Pancreas (tissue), 10 donors: ENCODE measurements around the gene CCDC74B. TPM values are rescaled to one million over a fixed set of nuclear protein-coding genes. Genes with fewer than 3 reads are reported as not detected.
"Not testable (repeated sequence)": the region's sequence is repeated elsewhere in the genome, so short reads cannot be mapped to it uniquely, and the experiment has no call there.

Experiments used
- ATAC-seq, 4 donors: fragments of 200-7000 bp; cut with Tn5 transposase; one replicate each; pipeline versions ENCODE4 v1.8.0 to v1.9.1; 2020; ENCODE audit warnings: mild to moderate bottlenecking in 4 of 4, moderate library complexity in 4 of 4
- DNase-seq, 6 donors: peaks; one replicate each; pipeline ENCODE4 v3.0.0-alpha.2; 2020
- FAIRE-seq: peaks from 2 replicates; lab custom pipeline; 2012; peaks lifted over from hg19 to GRCh38; lab: Jason Lieb, UNC
- H3K27ac ChIP-seq, 4 donors: fragments of 200-600 bp; sonication (generic); 1 replicate in 3 of 4; 2 replicates in 1 of 4; pipeline versions ENCODE4 v1.5.0 to v1.8.0; 2020
- H3K27me3 ChIP-seq, 4 donors: fragments of 200-600 bp; one replicate each; pipeline ENCODE4 v1.8.0; 2021
- H3K36me3 ChIP-seq, 3 donors: fragments of 200-600 bp; sonication (generic) in 1 of 3; one replicate each; pipeline versions ENCODE4 v1.5.0 to v1.8.0; 2020 to 2021
- H3K4me1 ChIP-seq, 3 donors: fragments of 200-600 bp; one replicate each; pipeline ENCODE4 v1.8.0; 2021
- H3K4me3 ChIP-seq, 4 donors: fragments of 200-600 bp; sonication (generic) in 2 of 4; one replicate each; pipeline versions ENCODE4 v1.5.0 to v1.8.0; 2020 to 2021
- H3K9me3 ChIP-seq, 4 donors: fragments of 200-600 bp; one replicate each; pipeline ENCODE4 v1.8.0; 2021
- WGBS, 2 donors: extraction: QIAGEN DNeasy Blood & Tissue Kit; methylation state at CpG; one replicate each; pipeline ENCODE4 v1.1.7; 2013; 5-methylcytosine and 5-hydroxymethylcytosine counted together
- intact Hi-C, 3 donors: fragments of 100-400 bp; cut with DNase I; formaldehyde crosslinking; loops; one replicate each; pipeline versions ENCODE4 v1.11.1 to v1.14.2; 2022
- polyA plus RNA-seq, 2 donors: library from polyadenylated mRNA; stranded (reverse); fragments of 200-250 nt; gene quantifications; one replicate each; pipeline ENCODE4 v1.2.3, GENCODE V29; 2013
- total RNA-seq, 6 donors: library from RNA; stranded (reverse); fragmentation: NEBNext Ultra II Directional in 4 of 6; extraction: Animal tissue kit (Norgen Biotek cat#: 25700) in 4 of 6; gene quantifications; one replicate each; pipeline versions ENCODE4 v1.2.1 to v1.2.4, GENCODE V29; 2021 to 2023
- TF ChIP-seq, protein P1 (sequence below), 4 donors: fragments of 200-600 bp; sonication (generic) in 3 of 4; IDR thresholded peaks; one replicate each; pipeline versions ENCODE4 v1.5.0 to v1.8.0; 2021; ENCODE audit warnings: antibody characterized with exemption in 4 of 4
- donor health status: healthy with polysubstance abuse.
- donor health status: DM: no; HTN: no; CAD: no; lungs with moderate emphysema.
- donor health status: DM: no; HTN: no; CAD: no.
- donor health status: control.
- donor health status: control.
- donor health status: Bipolar disorder and iron deficiency.
- donor health status: DM: yes; HTN: yes; CAD: no.
- donor health status: DM: no; HTN: no; CAD: no.
- donor health status: DM: no; HTN: no; CAD: no.
- donor health status: DM: yes; HTN: yes; CAD: no.

The CCDC74B gene
- total RNA-seq = 1 to 10 TPM in 1 of 6 donors, under 1 TPM in 5; 0.34 to 1.2 (median 0.46) TPM
- polyA plus RNA-seq = 1 to 10 TPM; 2.4 to 6.3 TPM

DNA sequence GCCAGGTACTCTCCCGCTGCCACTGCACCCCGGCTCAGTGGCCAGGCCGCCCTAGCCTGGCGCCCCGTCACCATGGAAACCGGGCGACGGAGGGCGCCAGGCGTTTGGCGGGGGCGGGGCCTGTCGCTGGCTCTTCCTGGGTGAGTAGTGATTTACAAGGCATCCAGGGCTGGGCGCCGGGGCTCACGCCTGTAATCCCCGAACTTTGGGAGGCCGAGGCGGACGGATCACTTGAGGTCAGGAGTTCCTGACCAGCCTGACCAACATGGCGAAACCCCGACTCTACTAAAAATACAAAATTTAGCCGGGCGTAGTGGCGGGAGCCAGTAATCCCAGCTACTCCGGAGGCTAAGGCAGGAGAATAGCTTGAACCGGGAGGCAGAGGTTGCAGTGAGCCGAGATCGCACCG is at the start of gene CCDC74B:
Gene CCDC74B, minus strand, starts transcription at position 107 of the 409 bp plus-strand sequence. CDS start 116 bp downstream, outside the sequence.
- intact Hi-C loops, H3K36me3 ChIP-seq, H3K4me1 ChIP-seq, H3K9me3 ChIP-seq, H3K27me3 ChIP-seq, FAIRE-seq, H3K27ac ChIP-seq: not testable (repeated sequence)
- ATAC-seq = peak; percentile 94 to 97 (median 96)
- DNase-seq = peak in 5 of 6 donors; percentile 51 to 77 (median 65)
- WGBS, 2 donors = 3 to 5% methylated on average over 27 to 30 of the region's 30 CpGs
- H3K4me3 ChIP-seq = peak within 1 kb of the TSS in 2 of 4 donors; percentile 18 to 43

DNA sequence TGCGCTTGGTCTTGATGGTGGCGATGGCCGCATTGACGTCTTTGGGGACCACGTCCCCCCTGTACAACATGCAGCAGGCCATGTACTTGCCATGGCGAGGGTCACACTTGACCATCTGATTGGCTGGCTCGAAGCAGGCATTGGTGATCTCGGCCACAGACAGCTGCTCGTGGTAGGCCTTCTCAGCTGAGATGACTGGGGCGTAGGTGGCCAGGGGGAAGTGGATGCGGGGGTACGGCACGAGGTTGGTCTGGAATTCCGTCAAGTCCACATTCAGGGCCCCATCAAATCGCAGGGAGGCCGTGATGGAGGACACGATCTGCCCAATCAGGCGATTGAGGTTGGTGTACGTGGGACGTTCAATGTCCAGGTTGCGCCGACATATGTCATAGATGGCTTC is 48.9 kb upstream of the CCDC74B start:
- H3K27me3 ChIP-seq, ATAC-seq, H3K4me3 ChIP-seq, H3K27ac ChIP-seq, H3K36me3 ChIP-seq, H3K4me1 ChIP-seq, H3K9me3 ChIP-seq, DNase-seq, intact Hi-C loops, FAIRE-seq: not testable (repeated sequence)
- WGBS, 2 donors = 85 to 88% methylated on average over 18 to 21 of the region's 22 CpGs

- intact Hi-C loops, H3K36me3 ChIP-seq, ATAC-seq, DNase-seq, H3K27me3 ChIP-seq, H3K9me3 ChIP-seq, FAIRE-seq, H3K27ac ChIP-seq, H3K4me1 ChIP-seq, H3K4me3 ChIP-seq: not testable (repeated sequence)
- 74 to 79% methylated on average over 3 of the region's 3 CpGs for WGBS, 2 donors
Observed at GRCh38 chr2:130192451-130192850, 47.5 kb upstream of the CCDC74B start.

DNA sequence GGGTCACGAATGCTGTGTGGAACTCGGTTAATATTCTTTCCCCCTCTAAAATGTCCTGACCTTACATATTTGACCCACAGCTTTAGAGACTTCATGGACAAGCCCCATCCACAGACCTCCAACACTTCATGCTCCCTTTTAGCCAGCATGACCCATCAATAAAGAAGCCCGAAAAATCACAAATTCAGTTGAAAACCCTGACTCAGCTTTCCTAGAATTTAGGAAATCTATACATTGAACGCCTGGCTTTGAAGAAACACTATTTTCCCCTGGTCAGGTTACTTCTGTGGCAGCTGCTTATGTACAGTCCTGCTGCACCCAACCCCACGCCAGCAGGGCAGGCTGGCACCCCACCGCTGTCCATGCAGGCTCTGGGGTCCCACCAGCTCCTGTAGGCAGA is 46.4 kb upstream of the CCDC74B start:
- FAIRE-seq, ATAC-seq, H3K36me3 ChIP-seq, H3K4me1 ChIP-seq, H3K27ac ChIP-seq, H3K27me3 ChIP-seq, intact Hi-C loops, H3K4me3 ChIP-seq, H3K9me3 ChIP-seq: not testable (repeated sequence)
- DNase-seq = peak in 1 of 6 donors; percentile 8
- 91 to 95% methylated on average over 6 of the region's 6 CpGs for WGBS, 2 donors

- Histone ChIP-seq H3K4me3 (no peak overlapping the region), H3K36me3 (no peaks in the 10 kb centered on the region), H3K9me3 (no peaks in the 10 kb centered on the region), H3K27me3 (no peaks in the 10 kb centered on the region), H3K27ac (no peak overlapping the region), H3K4me1 (no peaks in the 10 kb centered on the region)
- ATAC-seq (no peak), FAIRE-seq (no peak), DNase-seq (peak in 1 of 6 donors; percentile 51)
- TF ChIP-seq, protein P1, sequence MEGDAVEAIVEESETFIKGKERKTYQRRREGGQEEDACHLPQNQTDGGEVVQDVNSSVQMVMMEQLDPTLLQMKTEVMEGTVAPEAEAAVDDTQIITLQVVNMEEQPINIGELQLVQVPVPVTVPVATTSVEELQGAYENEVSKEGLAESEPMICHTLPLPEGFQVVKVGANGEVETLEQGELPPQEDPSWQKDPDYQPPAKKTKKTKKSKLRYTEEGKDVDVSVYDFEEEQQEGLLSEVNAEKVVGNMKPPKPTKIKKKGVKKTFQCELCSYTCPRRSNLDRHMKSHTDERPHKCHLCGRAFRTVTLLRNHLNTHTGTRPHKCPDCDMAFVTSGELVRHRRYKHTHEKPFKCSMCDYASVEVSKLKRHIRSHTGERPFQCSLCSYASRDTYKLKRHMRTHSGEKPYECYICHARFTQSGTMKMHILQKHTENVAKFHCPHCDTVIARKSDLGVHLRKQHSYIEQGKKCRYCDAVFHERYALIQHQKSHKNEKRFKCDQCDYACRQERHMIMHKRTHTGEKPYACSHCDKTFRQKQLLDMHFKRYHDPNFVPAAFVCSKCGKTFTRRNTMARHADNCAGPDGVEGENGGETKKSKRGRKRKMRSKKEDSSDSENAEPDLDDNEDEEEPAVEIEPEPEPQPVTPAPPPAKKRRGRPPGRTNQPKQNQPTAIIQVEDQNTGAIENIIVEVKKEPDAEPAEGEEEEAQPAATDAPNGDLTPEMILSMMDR (IDR thresholded peaks at IDR 0.05) = no peak
- WGBS, 2 donors = 83 to 85% methylated on average over 15 of the region's 15 CpGs
- intact Hi-C loops = no loop called here
Observed at GRCh38 chr2:130190237-130190636, 45.3 kb upstream of the CCDC74B start.

GRCh38 chr2:130188958-130189357 is 44.0 kb upstream of the CCDC74B start:
- FAIRE-seq, H3K27ac ChIP-seq, H3K36me3 ChIP-seq, intact Hi-C loops, ATAC-seq, H3K4me1 ChIP-seq, H3K9me3 ChIP-seq, H3K27me3 ChIP-seq, H3K4me3 ChIP-seq: not testable (repeated sequence)
- DNase-seq = peak in 1 of 6 donors; percentile 1
- 74 to 77% methylated on average over 4 of the region's 4 CpGs for WGBS, 2 donors

DNA sequence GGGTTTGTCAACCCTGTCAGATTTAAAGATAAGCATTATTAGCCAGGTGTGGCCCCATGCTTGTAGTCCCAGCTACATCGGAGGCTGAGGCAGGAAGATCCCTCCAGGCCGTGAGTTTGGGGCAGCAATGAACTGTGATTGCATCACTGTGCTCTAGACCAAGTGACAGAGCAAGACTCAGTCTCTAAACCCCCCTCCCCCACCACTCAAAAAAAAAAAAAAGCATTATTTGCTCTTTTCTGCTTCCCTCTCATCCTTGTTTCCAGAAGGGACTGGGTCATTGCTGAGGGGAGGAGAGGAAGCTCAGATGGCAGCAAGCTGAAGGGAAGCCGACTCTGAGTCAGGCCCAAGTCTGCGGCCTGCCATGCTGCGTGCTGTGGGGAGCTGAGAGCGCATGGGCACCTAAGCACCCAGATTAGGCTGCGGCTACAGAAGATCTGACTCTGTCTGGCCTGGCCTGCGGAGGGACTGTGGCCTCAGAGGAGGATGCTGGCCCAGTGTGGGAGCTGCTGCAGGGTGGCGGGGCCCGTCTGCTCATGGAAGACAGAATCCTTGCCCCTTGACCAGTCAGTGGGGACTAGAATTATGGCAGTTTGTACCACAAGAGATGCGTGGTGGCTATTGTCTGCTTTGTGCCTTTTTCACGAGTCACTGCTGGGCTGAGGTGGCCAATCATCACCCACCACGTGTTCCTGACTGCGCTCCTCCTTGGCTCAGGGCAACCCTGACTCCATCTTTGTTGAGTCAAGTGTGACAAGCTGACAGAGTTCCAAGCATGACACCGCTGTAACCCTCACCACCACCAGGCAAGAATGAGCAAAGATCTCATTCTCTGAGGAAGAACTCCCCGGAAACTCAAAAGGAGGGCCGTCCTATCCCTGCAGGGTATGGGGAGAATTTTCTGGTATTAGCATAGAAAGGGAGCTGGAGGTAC is 43.2 kb upstream of the CCDC74B start:
- H3K27ac ChIP-seq, H3K36me3 ChIP-seq, FAIRE-seq, H3K4me1 ChIP-seq, intact Hi-C loops, ATAC-seq, H3K27me3 ChIP-seq, H3K4me3 ChIP-seq, H3K9me3 ChIP-seq: not testable (repeated sequence)
- 92 to 93% methylated on average over 17 of the region's 17 CpGs for WGBS, 2 donors
- peak in 1 of 6 donors; percentile 19 for DNase-seq
